Sciatic nerve (tissue), 2 donors: ENCODE data around the gene TBL1X. TPM values are rescaled to one million over a fixed set of nuclear protein-coding genes. Genes with fewer than 3 reads are reported as not detected.
"Not testable (repeated sequence)": the region's sequence is repeated elsewhere in the genome, so short reads cannot be mapped to it uniquely, and the experiment has no call there.

ENCODE experiments used
- ATAC-seq: fragments of 200-7000 bp; cut with Tn5 transposase; one replicate; pipeline ENCODE4 v1.9.1; 2020; ENCODE audit warnings: mild to moderate bottlenecking, moderate library complexity
- DNase-seq: peaks from one replicate; pipeline ENCODE4 v3.0.0-alpha.2; 2020; ENCODE audit warnings: low spot score
- intact Hi-C: fragments of 100-400 bp; cut with DNase I; formaldehyde crosslinking; loops from one replicate; pipeline ENCODE4 v1.14.2; 2022
- total RNA-seq: library from RNA; stranded (reverse); fragmentation: NEBNext Ultra II Directional; extraction: Animal tissue kit (Norgen Biotek cat#: 25700); gene quantifications from one replicate; pipeline ENCODE4 v1.2.1, GENCODE V29; 2021
- donor health status: DM: no; HTN: no; CAD: no.
- donor health status: DM: no; HTN: no; CAD: no.

Gene TBL1X
- total RNA-seq, 1 donor from 2014 or later, result 27.2 TPM

- intact Hi-C loops, result no loop called here
- no peak for ATAC-seq
These were observed 293.3 kb downstream of the TBL1X start for GRCh38 chrX:9758021-9758638.

GRCh38 chrX:9759337-9759736 lies 294.5 kb downstream of the TBL1X start:
- DNase-seq (no peak), ATAC-seq (no peak)
- intact Hi-C loops, result no loop called here

More at GRCh38 chrX:9758021-9758638, 293.3 kb downstream of the TBL1X start:
- no peak for DNase-seq

GRCh38 chrX:9765072-9765736 lies 300.3 kb downstream of the TBL1X start:
- ATAC-seq, result no peak
- intact Hi-C loops, result no loop called here
- DNase-seq, result no peak

GRCh38 chrX:9765737-9766097 lies 300.9 kb downstream of the TBL1X start, which contains the start of gene GPR143:
GPR143 (minus strand) TSS chrX:9765847; CDS start chrX:9765817, 30 bp downstream.
- ATAC-seq, result no peak
- intact Hi-C loops, result no loop called here
- no peak for DNase-seq

GRCh38 chrX:9767375-9767774 lies 302.5 kb downstream of the TBL1X start:
- DNase-seq (no peak), ATAC-seq (no peak)
- intact Hi-C loops, result no loop called here

GRCh38 chrX:9768321-9768839 lies 303.5 kb downstream of the TBL1X start:
- DNase-seq, ATAC-seq, intact Hi-C loops: not testable (repeated sequence)

GRCh38 chrX:9770319-9770718 lies 305.5 kb downstream of the TBL1X start:
- DNase-seq, result no peak
- no peak for ATAC-seq
- intact Hi-C loops, result no loop called here

- ATAC-seq (no peak), DNase-seq (no peak)
- intact Hi-C loops, result no loop called here
These were observed 308.1 kb downstream of the TBL1X start for GRCh38 chrX:9772943-9773342.

GRCh38 chrX:9775930-9776329 lies 311.1 kb downstream of the TBL1X start:
- ATAC-seq (no peak), DNase-seq (no peak)

GRCh38 chrX:9781941-9782340 lies 317.1 kb downstream of the TBL1X start:
- no peak for ATAC-seq
- no peak for DNase-seq
- intact Hi-C loops, result no loop called here

More at GRCh38 chrX:9775930-9776329, 311.1 kb downstream of the TBL1X start:
- intact Hi-C loops, result no loop called here

GRCh38 chrX:9784332-9784731 lies 319.5 kb downstream of the TBL1X start:
- DNase-seq (no peak), ATAC-seq (no peak)
- intact Hi-C loops, result no loop called here

GRCh38 chrX:9785254-9785943 lies 320.5 kb downstream of the TBL1X start:
- intact Hi-C loops, result no loop called here
- ATAC-seq, result no peak

GRCh38 chrX:9785944-9786797 lies 321.3 kb downstream of the TBL1X start, which contains the start of gene SHROOM2:
SHROOM2 (plus strand) TSS chrX:9786429; CDS start chrX:9786546, 117 bp downstream.
- intact Hi-C loops, result no loop called here
- DNase-seq, result no peak
- no peak for ATAC-seq

More at GRCh38 chrX:9785254-9785943, 320.5 kb downstream of the TBL1X start:
- DNase-seq, result no peak

- ATAC-seq (no peak), DNase-seq (no peak)
- intact Hi-C loops, result no loop called here
These were observed 322.2 kb downstream of the TBL1X start for GRCh38 chrX:9786798-9787635.

GRCh38 chrX:9788911-9789310 lies 324.1 kb downstream of the TBL1X start:
- ATAC-seq (no peak), DNase-seq (no peak)
- intact Hi-C loops, result no loop called here

GRCh38 chrX:9789555-9789954 lies 324.7 kb downstream of the TBL1X start:
- no peak for ATAC-seq
- DNase-seq, result no peak
- intact Hi-C loops, result no loop called here
